Esophagus squamous epithelium (tissue), 4 donors: Measurements from ENCODE around the gene RAB26.
"Not testable (repeated sequence)": the region's sequence is repeated elsewhere in the genome, so short reads cannot be mapped to it uniquely, and the experiment has no call there.

ENCODE experiments used
- POLR2A ChIP-seq, 4 donors: fragments of 450-650 bp; IDR thresholded peaks; one replicate each; pipeline ENCODE4 v1.6.1; 2017; ENCODE audit warnings: antibody characterized with exemption in 4 of 4, mild to moderate bottlenecking in 4 of 4, moderate library complexity in 3 of 4
- TF ChIP-seq, protein P1 (sequence below), 6 experiments: fragments of 450-650 bp in 4 of 6; fragments of 200-600 bp in 2 of 6; sonication (generic) in 2 of 6; IDR thresholded peaks; one replicate each; pipeline ENCODE4 v1.5.1; 2016 to 2019; ENCODE audit warnings: antibody characterized with exemption in 6 of 6, mild to moderate bottlenecking in 4 of 6, moderate library complexity in 4 of 6

DNA sequence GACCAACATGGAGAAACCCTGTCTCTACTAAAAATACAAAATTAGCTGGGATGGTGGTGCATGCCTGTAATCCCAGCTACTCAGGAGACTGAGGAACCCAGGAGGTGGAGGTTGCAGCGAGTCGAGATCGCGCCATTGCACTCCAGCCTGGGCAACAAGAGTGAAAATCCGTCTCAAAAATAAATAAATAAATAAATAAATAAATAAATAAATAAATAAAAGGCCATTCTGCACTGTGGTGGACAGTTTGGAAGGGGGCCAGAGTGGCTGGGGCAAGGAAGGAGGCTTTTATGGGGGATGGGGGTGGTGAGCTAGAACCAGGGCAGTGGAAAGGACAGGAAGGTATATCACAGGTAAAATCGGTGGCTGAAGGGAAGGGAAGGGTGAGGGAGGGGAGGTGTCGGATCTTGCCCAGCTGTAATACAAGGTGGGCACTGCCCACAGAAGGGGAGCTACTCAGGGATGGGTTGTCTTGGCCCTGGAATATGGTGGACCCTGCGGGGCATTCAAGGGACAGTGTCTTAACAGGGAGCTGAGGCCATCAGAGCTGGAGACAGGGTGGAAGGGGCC, 54.8 kb downstream of the RAB26 start:
- TF ChIP-seq, protein P1, sequence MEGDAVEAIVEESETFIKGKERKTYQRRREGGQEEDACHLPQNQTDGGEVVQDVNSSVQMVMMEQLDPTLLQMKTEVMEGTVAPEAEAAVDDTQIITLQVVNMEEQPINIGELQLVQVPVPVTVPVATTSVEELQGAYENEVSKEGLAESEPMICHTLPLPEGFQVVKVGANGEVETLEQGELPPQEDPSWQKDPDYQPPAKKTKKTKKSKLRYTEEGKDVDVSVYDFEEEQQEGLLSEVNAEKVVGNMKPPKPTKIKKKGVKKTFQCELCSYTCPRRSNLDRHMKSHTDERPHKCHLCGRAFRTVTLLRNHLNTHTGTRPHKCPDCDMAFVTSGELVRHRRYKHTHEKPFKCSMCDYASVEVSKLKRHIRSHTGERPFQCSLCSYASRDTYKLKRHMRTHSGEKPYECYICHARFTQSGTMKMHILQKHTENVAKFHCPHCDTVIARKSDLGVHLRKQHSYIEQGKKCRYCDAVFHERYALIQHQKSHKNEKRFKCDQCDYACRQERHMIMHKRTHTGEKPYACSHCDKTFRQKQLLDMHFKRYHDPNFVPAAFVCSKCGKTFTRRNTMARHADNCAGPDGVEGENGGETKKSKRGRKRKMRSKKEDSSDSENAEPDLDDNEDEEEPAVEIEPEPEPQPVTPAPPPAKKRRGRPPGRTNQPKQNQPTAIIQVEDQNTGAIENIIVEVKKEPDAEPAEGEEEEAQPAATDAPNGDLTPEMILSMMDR (IDR thresholded peaks at IDR 0.05), result not testable (repeated sequence)
- TF ChIP-seq POLR2A (IDR thresholded peaks at IDR 0.05), result not testable (repeated sequence)
